Memory B cell (primary cell): Measurements from ENCODE around the gene RAD51.

Experiments
- ATAC-seq: fragments of 150-1000 bp; cut with Tn5 transposase; 2 replicates; pipeline ENCODE4 v1.10.0; 2021; ENCODE audit warnings: low read depth, mild to moderate bottlenecking, moderate library complexity
- DNase-seq, 2 donors: peaks; one replicate each; pipeline ENCODE4 v3.0.0; 2022; ENCODE audit warnings: low spot score in 2 of 2
- H3K27ac Mint-ChIP-seq: one replicate; pipeline ENCODE4 v1.8.0; 2022; ENCODE audit warnings: mild to moderate bottlenecking, moderate library complexity, mixed read lengths
- H3K27me3 Mint-ChIP-seq: one replicate; pipeline ENCODE4 v1.8.0; 2022; ENCODE audit warnings: mixed read lengths
- H3K36me3 Mint-ChIP-seq: one replicate; pipeline ENCODE4 v1.8.0; 2022; ENCODE audit warnings: mild to moderate bottlenecking, mixed read lengths
- H3K4me1 Mint-ChIP-seq: one replicate; pipeline ENCODE4 v1.8.0; 2022; ENCODE audit warnings: mixed read lengths
- H3K4me3 Mint-ChIP-seq: one replicate; pipeline ENCODE4 v1.8.0; 2022; ENCODE audit warnings: mild to moderate bottlenecking, moderate library complexity, mixed read lengths
- H3K9me3 Mint-ChIP-seq: one replicate; pipeline ENCODE4 v1.8.0; 2022; ENCODE audit warnings: mixed read lengths

RAD51 gene

DNA sequence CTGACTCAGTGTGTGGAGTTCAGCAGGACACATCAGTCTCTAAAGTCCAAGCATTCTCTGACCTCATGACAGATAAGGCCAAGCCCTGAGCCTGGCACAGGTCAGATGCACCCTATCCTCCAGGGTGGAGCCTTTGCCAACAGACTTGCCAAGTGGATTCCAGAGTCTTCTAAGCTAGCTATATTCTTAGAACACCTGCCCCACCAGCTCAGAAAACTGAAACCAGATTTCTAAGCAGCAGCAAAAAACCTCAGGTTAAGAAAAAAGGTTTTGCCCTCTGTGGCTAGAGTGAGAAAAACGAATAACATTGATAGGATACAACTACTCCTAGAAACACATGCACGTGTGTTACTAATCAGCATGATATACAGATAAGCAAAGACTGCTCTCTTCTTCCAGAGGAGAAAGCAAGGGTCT, 48.5 kb downstream of the RAD51 start:
- no peak overlapping the region for H3K4me3 Mint-ChIP-seq
- no peaks in the 10 kb centered on the region for H3K9me3 Mint-ChIP-seq
- H3K27me3 Mint-ChIP-seq, result no peaks in the 10 kb centered on the region
- H3K4me1 Mint-ChIP-seq, result peaks cover 2% of the 10 kb centered on the region
- H3K36me3 Mint-ChIP-seq, result peaks cover 10% of the 10 kb centered on the region
- ATAC-seq, result no peak
- DNase-seq, result no peak
- no peak overlapping the region for H3K27ac Mint-ChIP-seq

GRCh38 chr15:40743921-40744814, 49.2 kb downstream of the RAD51 start:
- Mint-ChIP-seq H3K4me3 (no peak overlapping the region), H3K4me1 (peaks cover 2% of the 10 kb centered on the region), H3K27me3 (no peaks in the 10 kb centered on the region), H3K36me3 (peaks cover 10% of the 10 kb centered on the region), H3K9me3 (no peaks in the 10 kb centered on the region), H3K27ac (no peak overlapping the region)
- no peak for ATAC-seq
- DNase-seq, result no peak

GRCh38 chr15:40744815-40745152, 49.8 kb downstream of the RAD51 start:
- Mint-ChIP-seq H3K4me1 (peaks cover 2% of the 10 kb centered on the region), H3K9me3 (no peaks in the 10 kb centered on the region), H3K4me3 (no peak overlapping the region), H3K36me3 (peaks cover 14% of the 10 kb centered on the region), H3K27ac (no peak overlapping the region), H3K27me3 (no peaks in the 10 kb centered on the region)
- ATAC-seq (no peak), DNase-seq (no peak)

- Mint-ChIP-seq H3K27ac (no peak overlapping the region), H3K36me3 (peaks cover 22% of the 10 kb centered on the region), H3K4me3 (no peak overlapping the region), H3K9me3 (no peaks in the 10 kb centered on the region), H3K27me3 (no peaks in the 10 kb centered on the region), H3K4me1 (peaks cover 2% of the 10 kb centered on the region)
- ATAC-seq (no peak), DNase-seq (no peak)
These were observed 52.0 kb downstream of the RAD51 start for GRCh38 chr15:40746916-40747418.

- Mint-ChIP-seq H3K36me3 (peaks cover 20% of the 10 kb centered on the region), H3K4me1 (peaks cover 2% of the 10 kb centered on the region), H3K9me3 (no peaks in the 10 kb centered on the region)
These were observed 53.0 kb downstream of the RAD51 start for GRCh38 chr15:40747685-40748631.

GRCh38 chr15:40749151-40749630, 54.2 kb downstream of the RAD51 start:
- DNase-seq (no peak), ATAC-seq (no peak)
- H3K36me3 Mint-ChIP-seq, result peaks cover 20% of the 10 kb centered on the region
- H3K27me3 Mint-ChIP-seq, result no peaks in the 10 kb centered on the region
- H3K4me1 Mint-ChIP-seq, result peaks cover 5% of the 10 kb centered on the region
- no peak overlapping the region for H3K27ac Mint-ChIP-seq
- H3K4me3 Mint-ChIP-seq, result no peak overlapping the region
- no peaks in the 10 kb centered on the region for H3K9me3 Mint-ChIP-seq

More at GRCh38 chr15:40747685-40748631, 53.0 kb downstream of the RAD51 start:
- Mint-ChIP-seq H3K27me3 (no peaks in the 10 kb centered on the region), H3K4me3 (no peak overlapping the region), H3K27ac (no peak overlapping the region)
- ATAC-seq (no peak), DNase-seq (no peak)

DNA sequence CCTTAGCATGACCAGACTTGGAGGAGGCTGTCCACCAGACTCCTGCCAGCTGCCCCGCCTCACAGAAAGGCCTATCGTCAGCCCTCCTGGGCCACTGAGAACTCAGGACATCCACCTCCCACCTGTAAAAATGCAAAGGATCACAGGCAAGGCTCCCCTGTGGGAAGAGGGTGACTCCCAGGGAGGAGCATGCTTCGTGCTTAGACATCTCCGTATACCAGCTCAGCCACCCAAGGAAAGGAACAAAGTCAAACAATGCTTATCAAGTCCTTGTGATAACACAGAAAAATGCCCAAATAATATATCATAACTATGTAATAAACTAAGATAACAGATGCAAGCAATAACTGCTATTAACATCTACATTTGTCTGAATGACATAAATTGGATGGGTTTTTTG, 55.9 kb downstream of the RAD51 start:
- H3K27me3 Mint-ChIP-seq, result no peaks in the 10 kb centered on the region
- peaks cover 3% of the 10 kb centered on the region for H3K4me1 Mint-ChIP-seq
- DNase-seq (no peak), ATAC-seq (no peak)
- no peak overlapping the region for H3K4me3 Mint-ChIP-seq
- peaks cover 14% of the 10 kb centered on the region for H3K36me3 Mint-ChIP-seq
- no peaks in the 10 kb centered on the region for H3K9me3 Mint-ChIP-seq
- H3K27ac Mint-ChIP-seq, result no peak overlapping the region

GRCh38 chr15:40751745-40752144, 56.8 kb downstream of the RAD51 start:
- H3K27ac Mint-ChIP-seq, result no peak overlapping the region
- no peaks in the 10 kb centered on the region for H3K27me3 Mint-ChIP-seq
- no peak for DNase-seq
- no peaks in the 10 kb centered on the region for H3K9me3 Mint-ChIP-seq
- H3K36me3 Mint-ChIP-seq, result peaks cover 14% of the 10 kb centered on the region
- no peak for ATAC-seq
- peaks cover 3% of the 10 kb centered on the region for H3K4me1 Mint-ChIP-seq
- H3K4me3 Mint-ChIP-seq, result no peak overlapping the region

DNA sequence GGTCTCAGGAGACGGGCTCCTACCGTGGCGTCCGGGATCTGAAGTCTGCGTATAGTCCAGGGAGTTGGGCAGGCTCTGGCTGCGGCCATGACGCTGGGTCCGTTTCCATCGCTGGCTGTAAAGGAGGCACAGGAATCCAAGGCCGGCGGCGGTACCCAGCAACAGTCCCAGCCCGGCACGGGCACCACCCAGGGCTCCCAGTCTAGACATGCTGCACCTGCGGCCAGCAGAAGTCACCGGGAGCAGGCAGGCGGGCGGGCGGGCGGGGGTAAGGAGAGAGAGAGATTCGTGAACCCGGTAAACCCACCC, 59.6 kb downstream of the RAD51 start:
- H3K9me3 Mint-ChIP-seq, result no peaks in the 10 kb centered on the region
- DNase-seq, result peak in 1 of 2 donors; percentile 18
- no peaks in the 10 kb centered on the region for H3K27me3 Mint-ChIP-seq
- peaks cover 13% of the 10 kb centered on the region for H3K36me3 Mint-ChIP-seq
- peak; percentile 1 for ATAC-seq
- H3K27ac Mint-ChIP-seq, result peak overlapping the region; percentile 90
- H3K4me3 Mint-ChIP-seq, result peak overlapping the region; percentile 93
- H3K4me1 Mint-ChIP-seq, result peaks cover 3% of the 10 kb centered on the region

- Mint-ChIP-seq H3K27me3 (no peaks in the 10 kb centered on the region), H3K9me3 (no peaks in the 10 kb centered on the region), H3K27ac (peak within 1 kb of the TSS; percentile 90), H3K36me3 (peaks cover 10% of the 10 kb centered on the region), H3K4me3 (peak within 1 kb of the TSS; percentile 93), H3K4me1 (peaks cover 3% of the 10 kb centered on the region)
- DNase-seq (peak; percentile 89 to 90), ATAC-seq (peak; percentile 94)
These were observed 60.2 kb downstream of the RAD51 start, which contains the start of gene RMDN3 for GRCh38 chr15:40754883-40755811. TSS of gene RMDN3 (minus strand) at chr15:40755254. CDS start at chr15:40754783, 471 bp downstream.

- no peaks in the 10 kb centered on the region for H3K27me3 Mint-ChIP-seq
- H3K36me3 Mint-ChIP-seq, result peaks cover 9% of the 10 kb centered on the region
- ATAC-seq, result no peak
These were observed 60.8 kb downstream of the RAD51 start for GRCh38 chr15:40755812-40756208.

GRCh38 chr15:40756938-40757337, 62.0 kb downstream of the RAD51 start:
- H3K27ac Mint-ChIP-seq, result no peak overlapping the region
- DNase-seq, result no peak
- no peaks in the 10 kb centered on the region for H3K27me3 Mint-ChIP-seq
- no peaks in the 10 kb centered on the region for H3K9me3 Mint-ChIP-seq
- H3K36me3 Mint-ChIP-seq, result peaks cover 2% of the 10 kb centered on the region
- no peak for ATAC-seq
- peak overlapping the region; percentile 28 for H3K4me3 Mint-ChIP-seq
- H3K4me1 Mint-ChIP-seq, result peaks cover 3% of the 10 kb centered on the region

More at GRCh38 chr15:40755812-40756208, 60.8 kb downstream of the RAD51 start:
- H3K9me3 Mint-ChIP-seq, result no peaks in the 10 kb centered on the region
- peak overlapping the region; percentile 93 for H3K4me3 Mint-ChIP-seq
- no peak for DNase-seq
- H3K4me1 Mint-ChIP-seq, result peaks cover 3% of the 10 kb centered on the region
- peak overlapping the region; percentile 90 for H3K27ac Mint-ChIP-seq

GRCh38 chr15:40759961-40760360, 65.0 kb downstream of the RAD51 start:
- H3K36me3 Mint-ChIP-seq, result no peaks in the 10 kb centered on the region
- no peak overlapping the region for H3K4me3 Mint-ChIP-seq

More at GRCh38 chr15:40759961-40760360, 65.0 kb downstream of the RAD51 start:
- Mint-ChIP-seq H3K27me3 (no peaks in the 10 kb centered on the region), H3K27ac (no peak overlapping the region), H3K9me3 (no peaks in the 10 kb centered on the region), H3K4me1 (peaks cover 4% of the 10 kb centered on the region)
- DNase-seq (no peak), ATAC-seq (no peak)
